ENCODE measurements around the gene RASAL2.

Gene RASAL2

DNA sequence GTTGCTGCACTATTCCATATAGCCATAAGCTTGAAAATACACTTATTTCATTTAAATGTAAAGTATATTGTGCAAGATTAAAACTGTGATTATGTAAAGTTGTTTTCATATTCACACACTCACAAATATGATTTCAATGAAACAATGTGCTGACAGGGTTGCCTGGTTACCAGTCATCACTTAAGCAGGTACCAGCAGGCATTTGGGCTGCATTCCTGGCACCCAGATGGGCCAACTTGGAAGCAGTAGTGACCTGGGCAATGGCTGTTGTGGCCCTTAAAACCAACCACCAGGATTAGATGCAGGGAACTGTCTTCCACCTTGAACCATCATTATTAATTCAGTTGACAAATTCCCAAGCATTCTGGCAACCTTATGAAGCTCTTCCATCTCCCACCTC, 45.0 kb upstream of the RASAL2 start:
- Histone ChIP-seq H3K4me1 (ENCODE audit: insufficient read depth, poor library complexity, severe bottlenecking) (no peaks in the 10 kb centered on the region), H3K27me3 (ENCODE audit: insufficient read depth, poor library complexity, severe bottlenecking) (no peaks in the 10 kb centered on the region), H3K9me3 (ENCODE audit: severe bottlenecking) (no peaks in the 10 kb centered on the region), H3K36me3 (ENCODE audit: low read depth) (no peaks in the 10 kb centered on the region), H3K27ac (ENCODE audit: poor library complexity, severe bottlenecking) (no peak overlapping the region), H3K4me3 (ENCODE audit: severe bottlenecking) (no peak overlapping the region)
- ATAC-seq (ENCODE audit: low read depth) (no peak), DNase-seq (ENCODE audit: low spot score) (no peak)
- TF ChIP-seq, protein P1, sequence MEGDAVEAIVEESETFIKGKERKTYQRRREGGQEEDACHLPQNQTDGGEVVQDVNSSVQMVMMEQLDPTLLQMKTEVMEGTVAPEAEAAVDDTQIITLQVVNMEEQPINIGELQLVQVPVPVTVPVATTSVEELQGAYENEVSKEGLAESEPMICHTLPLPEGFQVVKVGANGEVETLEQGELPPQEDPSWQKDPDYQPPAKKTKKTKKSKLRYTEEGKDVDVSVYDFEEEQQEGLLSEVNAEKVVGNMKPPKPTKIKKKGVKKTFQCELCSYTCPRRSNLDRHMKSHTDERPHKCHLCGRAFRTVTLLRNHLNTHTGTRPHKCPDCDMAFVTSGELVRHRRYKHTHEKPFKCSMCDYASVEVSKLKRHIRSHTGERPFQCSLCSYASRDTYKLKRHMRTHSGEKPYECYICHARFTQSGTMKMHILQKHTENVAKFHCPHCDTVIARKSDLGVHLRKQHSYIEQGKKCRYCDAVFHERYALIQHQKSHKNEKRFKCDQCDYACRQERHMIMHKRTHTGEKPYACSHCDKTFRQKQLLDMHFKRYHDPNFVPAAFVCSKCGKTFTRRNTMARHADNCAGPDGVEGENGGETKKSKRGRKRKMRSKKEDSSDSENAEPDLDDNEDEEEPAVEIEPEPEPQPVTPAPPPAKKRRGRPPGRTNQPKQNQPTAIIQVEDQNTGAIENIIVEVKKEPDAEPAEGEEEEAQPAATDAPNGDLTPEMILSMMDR (IDR thresholded peaks at IDR 0.05; ENCODE audit: poor library complexity, severe bottlenecking) = no peak

DNA sequence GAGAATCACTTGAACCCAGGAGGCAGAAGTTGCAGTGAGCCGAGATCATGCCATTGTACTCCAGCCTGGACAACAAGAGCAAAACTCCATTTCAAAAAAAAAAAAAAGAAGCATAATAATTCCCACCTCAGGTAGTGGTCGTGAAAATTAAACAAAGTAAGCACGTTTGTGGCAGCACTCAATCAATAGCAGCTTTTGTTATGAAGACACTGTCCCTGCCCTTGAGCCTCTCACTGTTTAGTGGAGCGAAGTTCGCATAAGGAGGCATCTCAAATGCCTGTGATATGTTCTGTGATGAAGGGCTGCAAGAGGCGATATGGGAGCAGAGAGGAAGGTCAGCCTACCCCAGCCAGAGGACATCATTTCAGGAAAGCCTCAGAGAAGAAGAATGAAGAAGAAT, 43.8 kb upstream of the RASAL2 start:
- H3K36me3 ChIP-seq (ENCODE audit: low read depth) = no peaks in the 10 kb centered on the region
- no peaks in the 10 kb centered on the region for H3K27me3 ChIP-seq (ENCODE audit: insufficient read depth, poor library complexity, severe bottlenecking)
- H3K4me3 ChIP-seq (ENCODE audit: severe bottlenecking) = no peak overlapping the region
- no peak for DNase-seq (ENCODE audit: low spot score)
- H3K4me1 ChIP-seq (ENCODE audit: insufficient read depth, poor library complexity, severe bottlenecking) = no peaks in the 10 kb centered on the region
- no peaks in the 10 kb centered on the region for H3K9me3 ChIP-seq (ENCODE audit: severe bottlenecking)
- H3K27ac ChIP-seq (ENCODE audit: poor library complexity, severe bottlenecking) = no peak overlapping the region
- no peak for ATAC-seq (ENCODE audit: low read depth)
- TF ChIP-seq, protein P1 (IDR thresholded peaks at IDR 0.05; ENCODE audit: poor library complexity, severe bottlenecking) = no peak

DNA sequence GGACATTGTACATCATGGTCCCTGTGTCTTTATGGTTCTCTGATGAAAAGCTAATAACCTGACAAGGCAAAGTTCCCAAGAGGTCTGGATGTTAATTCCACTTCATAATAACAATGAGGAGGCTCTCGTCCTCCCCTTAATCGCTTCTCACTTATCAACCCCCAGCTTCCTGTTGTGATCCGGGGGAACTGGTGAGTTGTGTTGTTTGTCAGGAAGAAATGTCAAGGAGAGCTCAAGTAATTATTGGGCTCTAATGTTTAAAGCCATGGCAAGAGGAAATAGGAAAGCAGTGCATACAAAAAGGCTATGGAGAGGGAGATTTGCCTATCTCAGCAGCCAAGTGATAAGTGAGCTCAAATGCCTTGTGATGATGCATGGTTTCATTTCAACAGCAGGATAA, 42.8 kb upstream of the RASAL2 start:
- H3K27me3 ChIP-seq (ENCODE audit: insufficient read depth, poor library complexity, severe bottlenecking) = no peaks in the 10 kb centered on the region
- TF ChIP-seq, protein P1 (IDR thresholded peaks at IDR 0.05; ENCODE audit: poor library complexity, severe bottlenecking) = no peak
- DNase-seq (ENCODE audit: low spot score) (no peak), ATAC-seq (ENCODE audit: low read depth) (no peak)
- no peak overlapping the region for H3K4me3 ChIP-seq (ENCODE audit: severe bottlenecking)
- no peak overlapping the region for H3K27ac ChIP-seq (ENCODE audit: poor library complexity, severe bottlenecking)
- H3K9me3 ChIP-seq (ENCODE audit: severe bottlenecking) = no peaks in the 10 kb centered on the region
- H3K36me3 ChIP-seq (ENCODE audit: low read depth) = no peaks in the 10 kb centered on the region
- peaks cover 10% of the 10 kb centered on the region for H3K4me1 ChIP-seq (ENCODE audit: insufficient read depth, poor library complexity, severe bottlenecking)

DNA sequence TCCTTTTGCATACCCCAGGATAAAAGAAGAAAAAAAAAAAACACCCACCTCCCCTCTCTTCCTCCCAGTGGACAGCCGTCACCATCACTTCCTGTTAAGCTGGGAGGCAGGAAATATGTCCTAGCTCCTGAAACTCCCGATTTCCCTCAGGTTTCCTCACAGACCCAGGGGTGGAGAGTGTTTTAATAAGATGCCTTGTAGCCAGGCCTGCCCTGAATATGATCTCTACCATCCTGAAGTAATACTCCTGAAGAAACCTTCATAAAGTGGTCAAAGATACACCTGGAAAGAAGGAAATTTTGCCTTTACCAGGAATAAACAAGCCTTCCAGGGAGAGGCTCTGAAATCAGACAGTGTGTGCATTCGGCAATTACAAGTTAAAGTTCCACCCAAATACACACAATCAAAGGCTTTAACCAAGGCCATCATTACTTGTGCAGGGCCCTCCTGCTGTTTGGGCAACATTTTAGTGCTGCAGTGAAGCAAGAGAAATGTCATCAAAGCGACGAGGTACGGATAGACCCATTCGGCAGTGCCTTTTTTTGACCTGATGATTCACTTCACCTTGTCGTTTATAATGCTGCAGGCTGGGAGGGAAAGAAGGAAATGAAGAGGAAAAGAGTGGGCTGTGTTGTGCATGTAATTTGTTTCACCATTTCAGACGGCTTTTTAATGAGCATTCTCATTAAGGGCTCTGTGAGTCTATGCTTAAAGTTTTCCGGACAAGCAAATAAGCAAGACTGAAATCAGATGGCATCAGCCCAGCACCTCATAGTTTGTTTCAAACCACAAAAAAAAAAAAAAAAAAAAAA, 41.0 kb upstream of the RASAL2 start:
- DNase-seq (ENCODE audit: low spot score) (no peak), ATAC-seq (ENCODE audit: low read depth) (no peak)
- Histone ChIP-seq H3K4me3 (ENCODE audit: severe bottlenecking) (no peak overlapping the region), H3K4me1 (ENCODE audit: insufficient read depth, poor library complexity, severe bottlenecking) (peaks cover 10% of the 10 kb centered on the region), H3K9me3 (ENCODE audit: severe bottlenecking) (no peaks in the 10 kb centered on the region), H3K27ac (ENCODE audit: poor library complexity, severe bottlenecking) (no peak overlapping the region), H3K36me3 (ENCODE audit: low read depth) (no peaks in the 10 kb centered on the region), H3K27me3 (ENCODE audit: insufficient read depth, poor library complexity, severe bottlenecking) (no peaks in the 10 kb centered on the region)
- TF ChIP-seq, protein P1 (IDR thresholded peaks at IDR 0.05; ENCODE audit: poor library complexity, severe bottlenecking) = no peak

DNA sequence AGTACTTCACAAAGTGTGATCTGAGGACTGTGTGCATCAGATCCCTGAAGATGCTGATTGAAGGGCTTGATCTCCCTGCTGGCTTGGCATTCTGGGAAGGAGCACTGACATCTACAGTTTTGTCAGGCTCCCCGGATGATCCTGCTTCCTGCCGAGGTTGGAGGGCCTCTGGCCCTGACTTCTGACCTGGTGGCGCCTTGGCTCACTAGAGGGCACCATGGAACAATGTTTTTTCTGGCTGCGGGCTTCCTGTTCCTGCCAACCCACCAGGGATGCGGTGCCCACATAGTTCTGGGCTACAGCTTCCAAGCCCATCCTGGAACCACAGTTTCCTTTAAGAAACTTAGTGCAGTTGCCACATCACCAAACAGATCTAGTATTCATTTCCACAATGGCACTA, 38.8 kb upstream of the RASAL2 start:
- H3K36me3 ChIP-seq (ENCODE audit: low read depth) = no peaks in the 10 kb centered on the region
- no peak overlapping the region for H3K4me3 ChIP-seq (ENCODE audit: severe bottlenecking)
- no peaks in the 10 kb centered on the region for H3K9me3 ChIP-seq (ENCODE audit: severe bottlenecking)
- H3K27ac ChIP-seq (ENCODE audit: poor library complexity, severe bottlenecking) = peak overlapping the region; percentile 20
- no peaks in the 10 kb centered on the region for H3K27me3 ChIP-seq (ENCODE audit: insufficient read depth, poor library complexity, severe bottlenecking)
- H3K4me1 ChIP-seq (ENCODE audit: insufficient read depth, poor library complexity, severe bottlenecking) = peaks cover 10% of the 10 kb centered on the region
- DNase-seq (ENCODE audit: low spot score) (no peak), ATAC-seq (ENCODE audit: low read depth) (peak; percentile 83)
- TF ChIP-seq, protein P1 (IDR thresholded peaks at IDR 0.05; ENCODE audit: poor library complexity, severe bottlenecking) = peak; percentile 70
